ENCODE results near the gene SGSM1.

SGSM1 gene

GRCh38 chr22:24855794-24856193, 49.8 kb downstream of the SGSM1 start:
- no peak overlapping the region for H3K4me3 Mint-ChIP-seq
- H3K9me3 Mint-ChIP-seq: peaks cover 3% of the 10 kb centered on the region

DNA sequence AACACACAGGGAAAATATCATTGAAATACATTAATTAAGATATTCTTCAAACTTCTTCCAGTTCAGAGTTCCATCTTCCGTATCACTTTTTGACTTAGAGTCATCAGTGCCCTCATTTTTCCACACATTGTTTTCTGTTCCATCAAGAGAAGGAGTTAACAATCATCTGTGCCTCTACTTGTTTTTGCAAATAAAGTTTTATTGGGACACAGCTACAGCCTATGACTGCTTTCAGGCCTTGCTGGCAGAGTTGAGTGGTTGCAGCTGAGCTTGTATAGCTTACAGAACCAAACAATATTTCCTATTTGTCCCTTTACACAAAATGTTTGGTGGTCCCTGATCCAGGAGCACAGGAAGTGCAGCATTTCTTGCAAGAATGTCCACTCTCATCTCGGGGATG, 51.6 kb downstream of the SGSM1 start:
- TF ChIP-seq CTCF (IDR thresholded peaks at IDR 0.05): no peak
- peaks cover 9% of the 10 kb centered on the region for H3K4me1 Mint-ChIP-seq
- H3K9me3 Mint-ChIP-seq: peaks cover 3% of the 10 kb centered on the region
- DNase-seq: no peak
- peaks cover 6% of the 10 kb centered on the region for H3K27me3 Mint-ChIP-seq (ENCODE audit: low read depth, poor library complexity)
- no peak overlapping the region for H3K27ac Mint-ChIP-seq
- no peak overlapping the region for H3K4me3 Mint-ChIP-seq
- peaks cover 5% of the 10 kb centered on the region for H3K36me3 Mint-ChIP-seq (ENCODE audit: low read depth)

More at GRCh38 chr22:24855794-24856193, 49.8 kb downstream of the SGSM1 start:
- no peak for TF ChIP-seq CTCF (IDR thresholded peaks at IDR 0.05)
- Mint-ChIP-seq H3K4me1 (peaks cover 9% of the 10 kb centered on the region), H3K27me3 (ENCODE audit: low read depth, poor library complexity) (peaks cover 3% of the 10 kb centered on the region), H3K27ac (no peak overlapping the region), H3K36me3 (ENCODE audit: low read depth) (peaks cover 5% of the 10 kb centered on the region)
- DNase-seq: no peak

GRCh38 chr22:24859587-24859986, 53.6 kb downstream of the SGSM1 start:
- DNase-seq: no peak
- H3K9me3 Mint-ChIP-seq: peaks cover 7% of the 10 kb centered on the region
- no peak for TF ChIP-seq CTCF (IDR thresholded peaks at IDR 0.05)
- peaks cover 5% of the 10 kb centered on the region for H3K36me3 Mint-ChIP-seq (ENCODE audit: low read depth)
- peaks cover 9% of the 10 kb centered on the region for H3K27me3 Mint-ChIP-seq (ENCODE audit: low read depth, poor library complexity)
- H3K4me3 Mint-ChIP-seq: no peak overlapping the region
- no peak overlapping the region for H3K27ac Mint-ChIP-seq
- peaks cover 9% of the 10 kb centered on the region for H3K4me1 Mint-ChIP-seq

GRCh38 chr22:24865508-24865907, 59.5 kb downstream of the SGSM1 start:
- H3K27ac Mint-ChIP-seq: no peak overlapping the region
- no peak overlapping the region for H3K4me3 Mint-ChIP-seq
- H3K27me3 Mint-ChIP-seq (ENCODE audit: low read depth, poor library complexity): peaks cover 16% of the 10 kb centered on the region
- H3K36me3 Mint-ChIP-seq (ENCODE audit: low read depth): no peaks in the 10 kb centered on the region
- no peak for DNase-seq
- peaks cover 4% of the 10 kb centered on the region for H3K9me3 Mint-ChIP-seq
- no peaks in the 10 kb centered on the region for H3K4me1 Mint-ChIP-seq
- TF ChIP-seq CTCF (IDR thresholded peaks at IDR 0.05): no peak

DNA sequence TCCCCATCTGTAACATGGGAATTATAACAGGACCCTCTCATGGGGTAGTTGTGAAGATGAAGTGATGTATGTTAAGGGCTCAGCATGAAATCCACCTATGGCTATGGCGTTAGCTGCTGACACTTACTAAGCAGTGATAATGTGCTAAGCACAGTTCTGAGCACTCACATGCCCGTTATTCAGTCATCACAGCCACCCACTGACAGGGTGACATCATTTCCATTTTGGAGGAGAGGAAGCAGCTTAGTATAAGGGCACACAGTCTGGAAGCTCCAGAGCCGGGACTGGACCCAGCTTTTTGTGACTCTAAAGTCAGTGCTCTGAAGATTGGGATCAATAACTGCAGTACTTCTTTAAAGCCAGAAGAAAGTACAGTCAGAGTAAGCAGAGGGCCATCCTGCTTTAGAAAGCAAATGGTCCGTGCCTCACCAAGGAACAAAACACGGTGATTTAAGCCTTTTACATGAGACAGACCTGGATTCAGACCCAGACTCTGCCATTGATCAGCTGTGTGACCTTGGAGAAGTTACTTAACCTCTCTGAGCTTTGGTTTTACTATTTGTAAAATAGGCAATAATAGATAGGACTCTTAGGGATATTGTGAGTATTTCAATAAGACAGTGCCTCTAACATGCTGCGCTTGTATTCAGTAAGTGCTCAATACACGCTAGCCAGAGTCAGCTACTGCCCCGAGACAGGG, 61.5 kb downstream of the SGSM1 start:
- no peaks in the 10 kb centered on the region for H3K36me3 Mint-ChIP-seq (ENCODE audit: low read depth)
- H3K27ac Mint-ChIP-seq: no peak overlapping the region
- no peak for DNase-seq
- no peak overlapping the region for H3K4me3 Mint-ChIP-seq
- H3K9me3 Mint-ChIP-seq: peaks cover 4% of the 10 kb centered on the region
- H3K27me3 Mint-ChIP-seq (ENCODE audit: low read depth, poor library complexity): peaks cover 12% of the 10 kb centered on the region
- no peak for TF ChIP-seq CTCF (IDR thresholded peaks at IDR 0.05)
- no peaks in the 10 kb centered on the region for H3K4me1 Mint-ChIP-seq

DNA sequence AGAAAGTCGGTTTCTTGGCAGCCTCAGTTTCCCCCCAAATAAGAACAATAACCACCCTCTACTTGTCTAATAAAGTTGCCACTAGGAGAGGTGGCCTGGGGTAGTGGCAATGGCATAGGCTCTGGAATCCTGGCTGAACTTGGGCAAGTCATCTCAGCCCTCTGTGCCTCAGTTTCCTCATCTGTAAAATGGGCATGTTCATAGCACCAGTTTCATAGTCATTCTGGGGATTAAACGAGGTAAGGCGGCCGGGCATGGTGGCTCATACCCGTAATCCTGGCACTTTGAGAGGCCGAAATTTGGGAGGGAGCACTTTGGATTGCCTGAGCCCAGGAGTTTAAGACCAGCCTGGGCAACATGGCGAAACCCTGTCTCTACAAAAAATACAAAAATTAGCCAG, 63.0 kb downstream of the SGSM1 start:
- no peak overlapping the region for H3K27ac Mint-ChIP-seq
- H3K4me3 Mint-ChIP-seq: no peak overlapping the region
- H3K36me3 Mint-ChIP-seq (ENCODE audit: low read depth): no peaks in the 10 kb centered on the region
- peaks cover 12% of the 10 kb centered on the region for H3K27me3 Mint-ChIP-seq (ENCODE audit: low read depth, poor library complexity)
- peaks cover 3% of the 10 kb centered on the region for H3K9me3 Mint-ChIP-seq
- no peak for DNase-seq
- no peak for TF ChIP-seq CTCF (IDR thresholded peaks at IDR 0.05)
- no peaks in the 10 kb centered on the region for H3K4me1 Mint-ChIP-seq
